Measurements from ENCODE around the gene CUL9.

The CUL9 gene

DNA sequence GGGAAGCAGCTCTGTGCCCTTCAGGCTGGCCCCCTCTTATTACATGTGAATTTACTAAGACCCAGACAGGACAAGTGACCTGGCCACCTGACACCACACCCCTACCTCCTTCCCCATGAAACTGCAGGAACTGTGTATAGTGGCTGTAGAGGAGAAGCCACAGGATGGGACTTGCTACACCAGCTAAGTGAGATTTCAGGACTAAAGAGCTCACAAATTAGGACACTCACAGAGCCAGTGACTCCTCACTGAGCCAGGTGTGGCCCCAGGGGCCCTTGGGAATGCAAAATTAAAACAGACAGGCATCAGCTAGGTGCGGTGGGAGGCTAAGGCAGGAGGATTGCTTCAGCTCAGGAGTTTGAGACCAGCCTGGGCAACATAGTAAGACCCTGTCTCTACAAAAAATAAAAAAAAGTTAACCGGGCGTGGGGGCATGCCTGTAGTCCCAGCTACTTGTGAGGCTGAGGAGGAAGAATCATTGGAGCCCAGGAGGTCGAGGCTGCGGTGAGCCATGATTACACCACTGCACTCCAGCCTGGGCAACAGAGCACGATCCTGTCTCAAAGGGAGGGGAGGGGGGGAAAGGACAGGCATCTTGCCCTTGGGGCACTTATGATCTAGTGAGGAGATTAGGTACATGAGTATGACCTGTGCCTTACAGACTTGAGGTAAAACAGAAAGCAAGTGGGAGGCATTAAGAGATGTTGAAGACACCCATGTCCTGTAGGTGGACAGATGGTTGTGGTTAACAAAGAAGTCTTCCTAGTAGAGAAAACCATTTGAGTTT lies 34.1 kb upstream of the CUL9 start:
- Histone ChIP-seq H3K4me2 (no peak overlapping the region), H3K4me3 (no peak overlapping the region), H3K36me3 (peaks cover 71% of the 10 kb centered on the region), H3K27me3 (no peaks in the 10 kb centered on the region), H4K20me1 (no peaks in the 10 kb centered on the region), H3K27ac (no peak overlapping the region), H3K9me3 (no peaks in the 10 kb centered on the region), H3K9ac (no peak overlapping the region), H3K4me1 (peaks cover 26% of the 10 kb centered on the region)
- TF ChIP-seq Cebpa-rat (IDR thresholded peaks at IDR 0.05) = no peak

- Histone ChIP-seq H3K36me3 (peaks cover 76% of the 10 kb centered on the region), H3K9ac (no peak overlapping the region), H3K4me1 (peaks cover 15% of the 10 kb centered on the region), H3K4me2 (no peak overlapping the region), H3K27ac (no peak overlapping the region), H3K4me3 (no peak overlapping the region), H3K27me3 (no peaks in the 10 kb centered on the region), H4K20me1 (no peaks in the 10 kb centered on the region), H3K9me3 (no peaks in the 10 kb centered on the region)
- no peak for TF ChIP-seq Cebpa-rat (IDR thresholded peaks at IDR 0.05)
Measured at GRCh38 chr6:43149265-43149664, 32.7 kb upstream of the CUL9 start.

DNA sequence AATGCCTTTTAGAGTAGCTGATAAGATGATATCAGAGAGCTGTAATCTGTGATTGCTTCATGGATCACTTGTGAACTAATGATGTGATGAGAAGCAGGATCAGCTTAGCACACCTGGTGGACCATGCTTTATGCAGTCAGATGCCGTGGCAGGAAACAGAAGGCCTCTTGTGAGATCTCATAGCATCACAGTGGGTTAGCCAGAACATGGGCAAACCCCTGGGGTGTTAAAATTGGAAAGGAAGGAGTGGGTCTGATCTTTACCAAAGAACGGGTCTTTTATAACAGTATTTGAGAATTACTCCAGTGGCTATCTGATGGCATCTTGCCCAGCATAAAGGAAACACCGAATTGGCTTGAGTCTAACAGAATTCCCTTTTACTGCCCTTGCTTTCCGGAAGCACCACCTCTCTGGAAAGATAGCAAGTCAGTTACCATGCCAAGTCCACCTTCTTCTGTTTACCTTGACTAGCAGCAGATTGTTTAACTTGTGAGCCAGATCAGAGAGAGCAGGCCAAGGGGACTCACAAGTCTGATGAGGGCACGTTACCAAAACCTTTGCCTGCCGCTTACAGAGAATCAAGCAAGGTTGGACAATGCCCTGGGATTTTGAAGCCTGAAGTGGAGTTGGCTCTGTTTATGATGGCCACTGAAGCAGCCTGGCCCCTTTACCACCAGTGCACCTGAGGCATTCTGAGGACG lies 31.8 kb upstream of the CUL9 start:
- no peaks in the 10 kb centered on the region for H4K20me1 ChIP-seq
- 0 out of 2 replicates have a peak overlapping the region, but pooled peaks have one; percentile 0 for H3K4me2 ChIP-seq
- peaks cover 75% of the 10 kb centered on the region for H3K36me3 ChIP-seq
- H3K27me3 ChIP-seq = no peaks in the 10 kb centered on the region
- H3K4me1 ChIP-seq = peaks cover 15% of the 10 kb centered on the region
- no peak overlapping the region for H3K4me3 ChIP-seq
- no peaks in the 10 kb centered on the region for H3K9me3 ChIP-seq
- no peak for TF ChIP-seq Cebpa-rat (IDR thresholded peaks at IDR 0.05)
- no peak overlapping the region for H3K9ac ChIP-seq
- no peak overlapping the region for H3K27ac ChIP-seq

- H3K27me3 ChIP-seq = no peaks in the 10 kb centered on the region
- peaks cover 7% of the 10 kb centered on the region; the same call in 1 of the 2 replicates for H3K4me1 ChIP-seq
- no peak for TF ChIP-seq Cebpa-rat (IDR thresholded peaks at IDR 0.05)
- H3K9ac ChIP-seq = no peak overlapping the region
- H3K36me3 ChIP-seq = peaks cover 50% of the 10 kb centered on the region
- no peak overlapping the region for H3K4me3 ChIP-seq
- no peaks in the 10 kb centered on the region for H3K9me3 ChIP-seq
- H3K27ac ChIP-seq = no peak overlapping the region
- H4K20me1 ChIP-seq = no peaks in the 10 kb centered on the region
- H3K4me2 ChIP-seq = peak overlapping the region; percentile 13; the same call in 1 of the 2 replicates
Measured at GRCh38 chr6:43159599-43159998, 22.4 kb upstream of the CUL9 start.

GRCh38 chr6:43163899-43164298 lies 18.1 kb upstream of the CUL9 start:
- peaks cover 27% of the 10 kb centered on the region for H3K36me3 ChIP-seq
- no peaks in the 10 kb centered on the region for H3K27me3 ChIP-seq
- H4K20me1 ChIP-seq = no peaks in the 10 kb centered on the region
- H3K9ac ChIP-seq = no peak overlapping the region
- no peak overlapping the region for H3K27ac ChIP-seq
- no peak overlapping the region for H3K4me3 ChIP-seq
- TF ChIP-seq Cebpa-rat (IDR thresholded peaks at IDR 0.05) = no peak
- H3K9me3 ChIP-seq = no peaks in the 10 kb centered on the region
- H3K4me2 ChIP-seq = no peak overlapping the region
- H3K4me1 ChIP-seq = peaks cover 7% of the 10 kb centered on the region; the same call in 1 of the 2 replicates

GRCh38 chr6:43170417-43170930 lies 11.5 kb upstream of the CUL9 start:
- Histone ChIP-seq H4K20me1 (peaks cover 36% of the 10 kb centered on the region), H3K4me2 (peak overlapping the region; percentile 95), H3K4me3 (peak overlapping the region; percentile 97)

DNA sequence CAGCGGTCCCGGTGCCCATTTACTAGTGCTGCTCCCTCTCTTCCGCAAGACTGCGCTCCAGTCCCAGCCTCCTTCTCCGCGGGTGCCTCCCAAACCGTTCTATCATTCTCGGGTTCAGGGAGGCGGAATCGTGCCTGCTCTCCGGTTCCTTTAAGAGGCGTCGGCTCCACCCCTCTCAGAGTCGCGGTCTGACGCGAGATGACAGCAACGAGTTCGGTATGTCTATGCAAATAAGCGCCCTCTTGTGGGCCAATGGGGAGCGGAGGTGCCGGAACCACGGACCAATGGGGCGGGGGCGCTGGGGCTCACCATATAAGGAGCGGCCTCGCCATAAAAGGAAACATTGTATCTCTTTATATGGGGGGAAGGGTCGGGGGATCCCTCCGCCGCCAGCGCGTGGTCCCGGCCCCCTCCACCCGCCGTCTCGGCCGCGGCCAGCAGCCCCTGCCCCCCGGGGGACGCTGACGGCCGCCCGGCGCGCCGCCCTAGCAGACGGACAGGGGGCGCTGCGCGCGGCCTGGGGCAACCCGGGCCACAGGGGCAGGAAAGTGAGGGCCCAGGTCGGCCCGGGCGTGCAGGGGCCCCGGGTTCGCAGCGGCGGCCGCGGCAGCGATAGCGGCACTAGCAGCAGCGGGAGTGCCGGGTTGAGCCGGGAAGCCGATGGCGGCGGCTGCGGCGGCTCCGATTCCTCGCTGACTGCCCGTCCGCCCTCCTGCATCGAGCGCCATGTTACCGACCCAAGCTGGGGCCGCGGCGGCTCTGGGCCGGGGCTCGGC lies 10.9 kb upstream of the CUL9 start, which contains the start of gene SRF:
Gene SRF (plus strand): TSS at position 339 of the 776 bp plus-strand sequence. CDS start 388 bp downstream, at position 727.
- Histone ChIP-seq H3K9me3 (no peaks in the 10 kb centered on the region), H3K4me1 (peaks cover 41% of the 10 kb centered on the region), H3K4me2 (peak within 1 kb of the TSS; percentile 96), H3K27me3 (no peaks in the 10 kb centered on the region), H3K27ac (peak within 1 kb of the TSS; percentile 97), H4K20me1 (peaks cover 42% of the 10 kb centered on the region), H3K9ac (peak within 1 kb of the TSS; percentile 93), H3K4me3 (peak within 1 kb of the TSS; percentile 97), H3K36me3 (peaks cover 13% of the 10 kb centered on the region)
- no peak for TF ChIP-seq Cebpa-rat (IDR thresholded peaks at IDR 0.05)

More at GRCh38 chr6:43170417-43170930, 11.5 kb upstream of the CUL9 start:
- Histone ChIP-seq H3K9ac (peak overlapping the region; percentile 93), H3K27me3 (no peaks in the 10 kb centered on the region), H3K4me1 (peaks cover 36% of the 10 kb centered on the region), H3K27ac (peak overlapping the region; percentile 97), H3K36me3 (peaks cover 6% of the 10 kb centered on the region), H3K9me3 (no peaks in the 10 kb centered on the region)
- no peak for TF ChIP-seq Cebpa-rat (IDR thresholded peaks at IDR 0.05)

- Histone ChIP-seq H3K4me3 (peak overlapping the region; percentile 97), H3K36me3 (peaks cover 18% of the 10 kb centered on the region), H3K4me2 (peak overlapping the region; percentile 96), H3K27me3 (no peaks in the 10 kb centered on the region), H3K4me1 (peaks cover 41% of the 10 kb centered on the region), H3K9ac (peak overlapping the region; percentile 93), H3K27ac (peak overlapping the region; percentile 97), H3K9me3 (no peaks in the 10 kb centered on the region), H4K20me1 (peaks cover 48% of the 10 kb centered on the region)
- TF ChIP-seq Cebpa-rat (IDR thresholded peaks at IDR 0.05) = no peak
Measured at GRCh38 chr6:43171707-43172103, 10.3 kb upstream of the CUL9 start.

Data from BLaER1 (cell line).